SU-DHL-6 (cell line): ENCODE data around the gene KAT8.

Experiments
- CTCF ChIP-seq: fragments of 200-600 bp; sonication (generic); IDR thresholded peaks from one replicate; pipeline ENCODE4 v1.5.1; 2017; ENCODE audit warnings: antibody characterized with exemption, mild to moderate bottlenecking, low read length, moderate library complexity; ENCODE audit not compliant: insufficient read depth, poor library complexity, severe bottlenecking
- EZH2phosphoT487 ChIP-seq: fragments of 200-600 bp; sonication (generic), shearing (Covaris generic); conservative IDR thresholded peaks from 2 replicates; pipeline ENCODE4 v1.6.1; 2018; ENCODE audit warnings: mild to moderate bottlenecking, antibody characterized with exemption, low read length, moderate library complexity, mixed read lengths

GRCh38 chr16:31177136-31177535, 59.7 kb downstream of the KAT8 start:
- TF ChIP-seq CTCF (no peak), EZH2phosphoT487 (no peak)
